C4-2B (cell line): Measurements from ENCODE around the gene RAPGEF1.

Experiments used
- H3K27ac ChIP-seq: fragments of 450-650 bp; 2 replicates; pipeline ENCODE4 v1.5.1; 2017
- ZFX ChIP-seq: fragments of 450-650 bp; IDR thresholded peaks from 2 replicates; pipeline ENCODE4 v1.6.1; 2017
- TF ChIP-seq, protein P1 (sequence below): fragments of 450-650 bp; conservative IDR thresholded peaks from 2 replicates; pipeline ENCODE4 v1.5.1; 2017; ENCODE audit warnings: mild to moderate bottlenecking

RAPGEF1 gene

GRCh38 chr9:131611586-131612315 lies 128.1 kb downstream of the RAPGEF1 start:
- no peak overlapping the region for H3K27ac ChIP-seq
- TF ChIP-seq, protein P1, sequence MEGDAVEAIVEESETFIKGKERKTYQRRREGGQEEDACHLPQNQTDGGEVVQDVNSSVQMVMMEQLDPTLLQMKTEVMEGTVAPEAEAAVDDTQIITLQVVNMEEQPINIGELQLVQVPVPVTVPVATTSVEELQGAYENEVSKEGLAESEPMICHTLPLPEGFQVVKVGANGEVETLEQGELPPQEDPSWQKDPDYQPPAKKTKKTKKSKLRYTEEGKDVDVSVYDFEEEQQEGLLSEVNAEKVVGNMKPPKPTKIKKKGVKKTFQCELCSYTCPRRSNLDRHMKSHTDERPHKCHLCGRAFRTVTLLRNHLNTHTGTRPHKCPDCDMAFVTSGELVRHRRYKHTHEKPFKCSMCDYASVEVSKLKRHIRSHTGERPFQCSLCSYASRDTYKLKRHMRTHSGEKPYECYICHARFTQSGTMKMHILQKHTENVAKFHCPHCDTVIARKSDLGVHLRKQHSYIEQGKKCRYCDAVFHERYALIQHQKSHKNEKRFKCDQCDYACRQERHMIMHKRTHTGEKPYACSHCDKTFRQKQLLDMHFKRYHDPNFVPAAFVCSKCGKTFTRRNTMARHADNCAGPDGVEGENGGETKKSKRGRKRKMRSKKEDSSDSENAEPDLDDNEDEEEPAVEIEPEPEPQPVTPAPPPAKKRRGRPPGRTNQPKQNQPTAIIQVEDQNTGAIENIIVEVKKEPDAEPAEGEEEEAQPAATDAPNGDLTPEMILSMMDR: no peak
- TF ChIP-seq ZFX: no peak

- no peak for TF ChIP-seq ZFX
- TF ChIP-seq, protein P1: no peak
- no peak overlapping the region for H3K27ac ChIP-seq
Observed at GRCh38 chr9:131610231-131610761, 129.6 kb downstream of the RAPGEF1 start.

DNA sequence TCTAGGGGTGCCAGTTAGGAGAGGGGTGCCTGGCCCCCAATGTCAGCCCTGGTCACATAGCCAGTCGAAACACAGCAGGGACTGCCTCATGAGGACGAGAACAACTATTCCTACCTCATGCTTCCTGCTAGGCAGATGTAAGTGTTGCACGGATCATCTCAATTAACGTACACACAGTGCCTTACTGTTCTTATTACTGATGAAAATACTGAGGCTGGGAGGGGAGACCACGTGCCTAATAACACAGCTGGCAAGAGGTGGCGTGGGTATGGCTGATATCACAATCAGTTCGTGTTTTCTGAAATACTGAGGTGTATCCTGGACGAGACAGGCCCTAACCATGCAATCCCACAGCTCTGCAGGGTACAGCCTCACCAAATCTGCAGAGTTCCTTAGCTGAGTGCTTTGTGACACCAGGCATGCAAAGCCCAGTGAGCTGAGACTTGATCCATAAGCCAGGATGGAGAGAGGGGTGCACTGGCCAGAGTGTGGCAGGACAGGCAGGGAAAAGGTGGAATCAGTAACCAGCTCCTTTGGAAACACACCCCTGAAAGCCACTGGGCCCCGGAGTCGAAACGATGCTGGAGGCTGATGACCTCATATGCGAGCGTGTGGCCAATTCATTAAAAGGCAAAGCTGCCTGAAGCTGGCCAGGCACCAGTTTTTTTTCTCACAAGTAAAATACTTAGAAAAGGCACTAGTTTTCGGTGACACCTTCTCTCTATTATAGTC lies 130.6 kb downstream of the RAPGEF1 start:
- no peak overlapping the region for H3K27ac ChIP-seq
- TF ChIP-seq ZFX: no peak
- TF ChIP-seq, protein P1: no peak

GRCh38 chr9:131608493-131609037 lies 131.3 kb downstream of the RAPGEF1 start:
- H3K27ac ChIP-seq: no peak overlapping the region

GRCh38 chr9:131607591-131607990 lies 132.3 kb downstream of the RAPGEF1 start:
- no peak for TF ChIP-seq ZFX
- TF ChIP-seq, protein P1: no peak
- no peak overlapping the region for H3K27ac ChIP-seq

More at GRCh38 chr9:131608493-131609037, 131.3 kb downstream of the RAPGEF1 start:
- no peak for TF ChIP-seq ZFX

- no peak overlapping the region for H3K27ac ChIP-seq
- TF ChIP-seq ZFX: no peak
- TF ChIP-seq, protein P1: no peak
Observed at GRCh38 chr9:131606896-131607567, 132.8 kb downstream of the RAPGEF1 start.

GRCh38 chr9:131605770-131606590 lies 133.9 kb downstream of the RAPGEF1 start:
- TF ChIP-seq, protein P1: no peak
- no peak for TF ChIP-seq ZFX
- no peak overlapping the region for H3K27ac ChIP-seq
